Caco-2 (cell line): ENCODE data around the gene KLHL22. TPM values are rescaled to one million over a fixed set of nuclear protein-coding genes. Genes with fewer than 3 reads are reported as not detected.
A peak's percentile ranks its signal among the peaks of the same experiment; 100 is the strongest.

Experiments
- BruUV-seq: library from RNA; stranded (reverse); fragments of 400-500 nt; replicated peaks from 2 replicates; lab custom pipeline; 2021; lab: Mats Ljungman, UMichigan
- CTCF ChIA-PET: fragments of 300-600 bp; sonication (Branson Sonifier 250); formaldehyde crosslinking; loops from one replicate; lab custom pipeline; 2022; ENCODE audit warnings: antibody characterized with exemption; lab: Charles Lee
- POLR2A ChIA-PET: fragments of 300-600 bp; sonication (Branson Sonifier 250); formaldehyde crosslinking; loops from one replicate; lab custom pipeline; 2022; ENCODE audit warnings: antibody characterized with exemption; lab: Charles Lee
- DNase-seq, 2 experiments: peaks; one replicate each; pipeline versions ENCODE4 v3.0.0 to v3.0.0-alpha.2; 2020 to 2022
- H3K27me3 ChIP-seq: replicated peaks from 2 replicates; pipeline ENCODE4 v1.6.0; 2011; ENCODE audit warnings: low read length; ENCODE audit not compliant: control insufficient read depth, insufficient read depth
- H3K36me3 ChIP-seq: 2 replicates; pipeline ENCODE4 v1.5.1; 2011; ENCODE audit warnings: low read length; ENCODE audit not compliant: control insufficient read depth, insufficient read depth
- H3K4me1 ChIP-seq: fragments of 250-450 bp; sonication (Bioruptor Pico); 2 replicates; pipeline ENCODE4 v1.5.1; 2020; ENCODE audit warnings: mild to moderate bottlenecking
- H3K4me3 ChIP-seq: 2 replicates; pipeline ENCODE4 v1.5.1; 2011; ENCODE audit warnings: low read depth, mild to moderate bottlenecking, control low read depth, low read length
- H3K9me3 ChIP-seq: fragments of 250-450 bp; sonication (Bioruptor Pico); 2 replicates; pipeline ENCODE4 v1.5.1; 2020; ENCODE audit warnings: mild to moderate bottlenecking, moderate library complexity
- H3K27ac Mint-ChIP-seq: one replicate; pipeline ENCODE4 v1.8.0; 2022; ENCODE audit warnings: mixed read lengths; ENCODE audit not compliant: unreplicated experiment
- H3K27me3 Mint-ChIP-seq: one replicate; pipeline ENCODE4 v1.8.0; 2022; ENCODE audit warnings: mixed read lengths; ENCODE audit not compliant: insufficient read depth, unreplicated experiment
- H3K36me3 Mint-ChIP-seq: one replicate; pipeline ENCODE4 v1.8.0; 2022; ENCODE audit warnings: mild to moderate bottlenecking, mixed read lengths; ENCODE audit not compliant: insufficient read depth, unreplicated experiment
- H3K4me1 Mint-ChIP-seq: one replicate; pipeline ENCODE4 v1.8.0; 2022; ENCODE audit warnings: low read depth, mixed read lengths; ENCODE audit not compliant: unreplicated experiment
- H3K4me3 Mint-ChIP-seq: one replicate; pipeline ENCODE4 v1.8.0; 2022; ENCODE audit warnings: mild to moderate bottlenecking, moderate library complexity, mixed read lengths; ENCODE audit not compliant: unreplicated experiment
- H3K9me3 Mint-ChIP-seq: one replicate; pipeline ENCODE4 v1.8.0; 2022; ENCODE audit warnings: mixed read lengths; ENCODE audit not compliant: unreplicated experiment
- intact Hi-C: fragments of 100-400 bp; cut with micrococcal nuclease; formaldehyde crosslinking; loops from one replicate; pipeline ENCODE4 v1.10.0; 2022; ENCODE audit not compliant: unreplicated experiment
- total RNA-seq: library from RNA; stranded (reverse); gene quantifications from 2 replicates; pipeline ENCODE4 v1.2.3, GENCODE V29; 2022
- TF ChIP-seq, protein P1 (sequence below), 2 experiments: fragments of 200-600 bp in 1 of 2; IDR thresholded peaks; 1 replicate in 1 of 2; 2 replicates in 1 of 2; pipeline versions ENCODE4 v1.5.1 to v1.8.0; 2011 to 2022; ENCODE audit warnings: antibody characterized with exemption in 1 of 2, control low read depth in 1 of 2, inconsistent platforms in 1 of 2, low read depth in 1 of 2, low read length in 1 of 2, mild to moderate bottlenecking in 1 of 2, moderate library complexity in 1 of 2; ENCODE audit not compliant: insufficient read depth in 1 of 2, severe bottlenecking in 1 of 2, unreplicated experiment in 1 of 2

The KLHL22 gene
- total RNA-seq, 1 experiment from 2014 or later: 24.4 TPM

DNA sequence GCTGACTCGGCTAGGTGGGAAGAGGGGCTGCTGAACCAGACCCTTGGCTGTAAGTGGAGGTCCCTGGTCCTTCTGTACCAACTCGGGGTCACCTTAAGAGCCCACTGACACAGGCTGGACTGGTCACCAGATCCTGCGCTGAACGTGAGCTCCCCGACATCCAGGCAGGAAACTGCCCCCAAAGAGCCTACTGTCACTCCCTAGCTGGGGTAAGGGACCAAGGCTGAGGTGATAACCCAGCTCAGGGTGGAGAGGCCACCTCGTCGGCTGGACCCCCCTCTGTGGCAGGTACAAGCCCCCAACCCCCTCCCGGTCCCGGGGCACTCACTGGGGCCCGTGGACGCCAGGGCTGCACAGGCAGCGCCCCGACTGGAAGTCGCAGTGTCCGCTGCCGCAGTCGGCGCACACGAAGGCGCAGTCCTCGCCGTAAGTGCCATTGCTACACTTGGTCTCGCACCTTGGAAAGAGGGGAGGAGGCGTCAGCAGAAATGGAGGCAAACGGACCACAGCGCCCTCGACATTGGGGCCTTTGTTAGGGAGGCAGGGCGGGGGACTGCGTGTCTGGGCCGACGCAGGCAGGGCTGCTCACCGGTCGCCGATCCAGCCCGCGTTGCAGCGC, 65.4 kb downstream of the KLHL22 start:
- no peaks in the 10 kb centered on the region for H3K36me3 ChIP-seq
- H3K9me3 ChIP-seq: no peaks in the 10 kb centered on the region
- peaks cover 3% of the 10 kb centered on the region for H3K27me3 ChIP-seq
- no peaks in the 10 kb centered on the region for H3K36me3 Mint-ChIP-seq
- intact Hi-C loops: no loop called here
- CTCF ChIA-PET: interaction anchor here (1.0 kb wide), 1 partner anchor 12 kb away, joined by 12 read pairs; no protein-coding TSS in a partner anchor
- peaks cover 10% of the 10 kb centered on the region for H3K4me1 ChIP-seq
- peak overlapping the region; percentile 75 for H3K4me3 Mint-ChIP-seq
- no TSS peak for BruUV-seq
- DNase-seq: peak in 1 of 2 experiments; percentile 27
- POLR2A ChIA-PET: no interaction called here
- peak overlapping the region; percentile 47 for H3K4me3 ChIP-seq
- no peaks in the 10 kb centered on the region for H3K9me3 Mint-ChIP-seq
- no peak overlapping the region for H3K27ac Mint-ChIP-seq
- TF ChIP-seq, protein P1, sequence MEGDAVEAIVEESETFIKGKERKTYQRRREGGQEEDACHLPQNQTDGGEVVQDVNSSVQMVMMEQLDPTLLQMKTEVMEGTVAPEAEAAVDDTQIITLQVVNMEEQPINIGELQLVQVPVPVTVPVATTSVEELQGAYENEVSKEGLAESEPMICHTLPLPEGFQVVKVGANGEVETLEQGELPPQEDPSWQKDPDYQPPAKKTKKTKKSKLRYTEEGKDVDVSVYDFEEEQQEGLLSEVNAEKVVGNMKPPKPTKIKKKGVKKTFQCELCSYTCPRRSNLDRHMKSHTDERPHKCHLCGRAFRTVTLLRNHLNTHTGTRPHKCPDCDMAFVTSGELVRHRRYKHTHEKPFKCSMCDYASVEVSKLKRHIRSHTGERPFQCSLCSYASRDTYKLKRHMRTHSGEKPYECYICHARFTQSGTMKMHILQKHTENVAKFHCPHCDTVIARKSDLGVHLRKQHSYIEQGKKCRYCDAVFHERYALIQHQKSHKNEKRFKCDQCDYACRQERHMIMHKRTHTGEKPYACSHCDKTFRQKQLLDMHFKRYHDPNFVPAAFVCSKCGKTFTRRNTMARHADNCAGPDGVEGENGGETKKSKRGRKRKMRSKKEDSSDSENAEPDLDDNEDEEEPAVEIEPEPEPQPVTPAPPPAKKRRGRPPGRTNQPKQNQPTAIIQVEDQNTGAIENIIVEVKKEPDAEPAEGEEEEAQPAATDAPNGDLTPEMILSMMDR (IDR thresholded peaks at IDR 0.05; ENCODE audit: insufficient read depth in 1 of 2, low read depth in 1 of 2, low read length in 1 of 2, severe bottlenecking in 1 of 2, unreplicated experiment in 1 of 2): peak in 1 of 2 experiments; percentile 17
- H3K4me1 Mint-ChIP-seq: peaks cover 5% of the 10 kb centered on the region
- peaks cover 7% of the 10 kb centered on the region for H3K27me3 Mint-ChIP-seq

GRCh38 chr22:20429254-20430100, 66.1 kb downstream of the KLHL22 start:
- Mint-ChIP-seq H3K36me3 (no peaks in the 10 kb centered on the region), H3K9me3 (no peaks in the 10 kb centered on the region), H3K4me3 (peak overlapping the region; percentile 75), H3K27ac (no peak overlapping the region), H3K4me1 (peaks cover 5% of the 10 kb centered on the region), H3K27me3 (peaks cover 7% of the 10 kb centered on the region)
- ChIA-PET CTCF (interaction anchor here (0.6 to 1.0 kb wide), 7 partner anchors 11 to 578 kb away, joined by 3 to 12 read pairs (median 3); no protein-coding TSS in a partner anchor), POLR2A (interaction anchor here (0.6 kb wide), 1 partner anchor 24 kb away, joined by 3 read pairs; no protein-coding TSS in a partner anchor)
- H3K4me3 ChIP-seq: peak overlapping the region; percentile 47
- H3K36me3 ChIP-seq: no peaks in the 10 kb centered on the region
- TF ChIP-seq, protein P1 (IDR thresholded peaks at IDR 0.05; ENCODE audit: insufficient read depth in 1 of 2, low read depth in 1 of 2, low read length in 1 of 2, severe bottlenecking in 1 of 2, unreplicated experiment in 1 of 2): no peak
- peaks cover 10% of the 10 kb centered on the region for H3K4me1 ChIP-seq
- intact Hi-C loops: no loop called here
- no TSS peak for BruUV-seq
- peaks cover 3% of the 10 kb centered on the region for H3K27me3 ChIP-seq
- no peaks in the 10 kb centered on the region for H3K9me3 ChIP-seq
- peak; percentile 68 to 73 for DNase-seq
